IPS DF 19.7 (cell line): ENCODE measurements around the gene SYT1.
"Not testable (repeated sequence)": the region's sequence is repeated elsewhere in the genome, so short reads cannot be mapped to it uniquely, and the experiment has no call there.

Experiments
- DNase-seq: peaks from one replicate; pipeline ENCODE4 v3.0.0-alpha.2; 2013; ENCODE audit warnings: low read depth, low spot score

Gene SYT1

DNA sequence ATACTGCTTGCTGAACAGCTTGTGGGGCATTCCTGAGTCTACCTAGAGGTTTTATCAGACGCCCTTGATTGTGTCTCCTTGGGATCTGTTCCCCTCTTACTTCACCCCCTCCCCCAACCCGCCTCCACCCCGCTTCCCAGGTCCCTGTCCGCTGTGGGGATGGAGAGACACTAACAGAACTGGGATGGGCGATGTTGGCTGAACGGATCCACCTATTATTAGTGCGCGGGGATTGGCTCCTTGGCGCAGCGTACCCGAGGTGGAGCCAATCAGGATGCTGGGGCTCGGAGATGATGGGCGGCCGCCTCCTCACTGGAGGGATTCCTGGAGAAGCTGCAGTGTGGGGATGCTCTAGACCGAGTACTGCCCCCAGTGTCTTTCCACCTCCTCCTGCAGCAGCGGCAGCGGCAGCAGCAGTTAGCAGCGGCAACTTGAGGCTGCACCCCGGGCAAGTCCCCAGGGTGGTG lies at the start of gene SYT1:
TSS of gene SYT1 (plus strand) at position 372 of the 467 bp plus-strand sequence.
- peak; percentile 84 for DNase-seq

DNA sequence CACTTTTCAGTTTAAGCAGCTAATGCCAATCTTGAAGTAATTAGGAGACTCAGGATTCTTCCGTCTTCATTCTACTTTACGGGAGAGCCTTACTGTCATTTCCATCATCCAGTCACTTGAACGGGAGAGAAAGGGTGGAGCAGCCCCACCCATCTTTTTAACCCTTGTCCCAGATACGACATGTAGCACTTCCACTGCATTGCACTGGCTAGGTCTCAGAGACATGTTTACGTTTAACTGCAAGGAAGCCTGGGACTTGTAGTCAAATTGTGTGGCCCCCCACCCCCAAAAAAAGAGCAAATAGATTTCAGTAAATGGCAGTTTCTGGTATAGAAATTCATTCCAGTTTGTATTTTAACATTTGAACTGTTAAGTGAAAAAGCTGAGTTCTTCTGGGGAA lies 46.1 kb upstream of the SYT1 start:
- DNase-seq: peak; percentile 12

DNA sequence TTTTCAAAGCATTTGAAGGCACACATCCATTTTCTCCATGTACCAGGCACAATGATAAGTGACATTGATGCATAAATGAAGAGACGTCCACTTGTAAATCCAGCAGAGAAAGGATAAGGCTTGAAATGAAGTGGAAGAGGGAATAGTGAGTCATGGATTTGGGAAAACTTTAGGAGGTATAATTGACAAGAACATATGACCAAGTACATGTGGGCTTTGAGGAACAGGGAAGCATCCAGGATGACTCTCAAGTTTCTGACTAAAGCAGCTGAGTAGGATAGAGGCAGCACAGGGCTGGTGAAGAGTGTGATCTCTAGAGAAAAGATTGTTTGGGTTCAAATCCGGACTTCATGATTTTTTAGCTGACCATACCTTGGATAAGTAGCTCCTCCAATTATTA lies 43.6 kb upstream of the SYT1 start:
- DNase-seq: no peak

DNA sequence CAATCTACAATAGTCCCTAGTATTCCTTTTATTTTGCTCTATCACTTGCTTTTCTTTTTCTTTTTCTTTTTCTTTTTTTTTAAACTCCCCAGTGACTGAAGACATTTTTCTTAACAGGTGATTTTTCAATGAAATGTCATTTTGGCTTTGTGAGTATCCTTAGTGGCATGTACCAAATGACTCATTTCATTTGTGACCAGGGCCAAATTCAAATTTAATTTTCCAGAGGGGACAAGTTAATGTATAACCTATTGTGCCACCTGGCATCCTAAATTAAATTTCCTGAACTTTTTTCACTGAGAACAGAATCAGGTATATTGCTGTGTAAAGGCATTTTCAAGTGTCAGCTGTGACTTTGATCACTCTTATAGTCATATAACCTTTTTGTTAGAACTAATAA lies 39.7 kb upstream of the SYT1 start:
- DNase-seq: no peak

DNA sequence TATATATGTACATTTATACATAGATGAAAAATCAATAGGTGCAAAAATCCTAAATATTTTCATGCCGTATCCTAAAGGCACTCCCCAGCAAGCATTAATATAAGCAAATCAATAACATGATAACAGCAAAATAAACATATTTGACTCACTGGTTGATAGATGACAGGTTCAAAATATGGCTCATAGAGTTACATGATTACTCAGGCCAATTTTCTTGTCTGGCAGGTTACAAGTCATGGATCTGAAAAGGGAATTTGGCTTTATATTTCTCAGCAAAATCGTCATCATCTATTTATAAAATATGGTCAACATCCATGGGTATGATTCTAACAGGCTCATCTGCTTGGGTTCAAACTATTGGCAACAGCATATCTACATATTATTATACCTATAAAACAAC lies 34.9 kb upstream of the SYT1 start:
- no peak for DNase-seq

DNA sequence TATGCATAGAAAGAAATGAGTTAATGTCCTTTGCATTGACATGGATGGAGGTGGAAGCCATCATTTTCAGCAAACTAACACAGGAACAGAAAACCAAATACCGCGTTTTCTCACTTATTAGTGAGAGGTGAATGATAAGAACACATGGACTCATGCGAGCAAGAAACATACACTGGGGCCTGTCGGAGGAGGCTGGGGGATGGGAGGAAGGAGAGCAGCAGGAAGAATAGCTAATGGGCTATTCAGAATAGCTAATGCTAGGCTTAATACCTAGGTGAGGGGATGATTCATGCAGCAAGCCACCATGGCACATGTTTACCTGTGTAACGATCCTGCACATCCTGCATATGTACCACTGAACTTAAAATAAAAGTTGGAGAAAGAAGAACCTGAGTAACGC lies 29.1 kb upstream of the SYT1 start:
- no peak for DNase-seq

DNA sequence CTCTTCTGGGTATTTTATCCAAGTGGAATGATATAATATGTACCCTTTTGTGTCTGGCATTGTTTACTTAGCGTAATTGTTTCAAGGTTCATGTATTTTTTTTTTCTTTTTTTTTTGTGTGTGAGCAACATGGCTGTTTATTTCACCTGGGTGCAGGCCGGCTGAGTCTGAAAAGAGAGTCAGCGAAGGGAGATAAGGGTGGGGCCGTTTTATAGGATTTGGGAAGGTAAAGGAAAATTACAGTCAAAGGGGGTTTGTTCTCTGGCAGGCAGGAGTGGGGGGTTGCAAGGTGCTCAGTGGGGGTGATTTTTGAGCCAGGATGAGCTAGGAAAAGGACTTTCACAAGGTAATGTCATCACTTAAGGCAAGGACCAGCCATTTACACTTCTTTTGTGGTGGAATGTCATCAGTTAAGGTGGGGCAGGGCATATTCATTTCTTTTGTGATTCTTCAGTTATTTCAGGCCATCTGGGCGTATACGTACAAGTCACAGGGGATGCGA lies 24.0 kb upstream of the SYT1 start:
- not testable (repeated sequence) for DNase-seq

DNA sequence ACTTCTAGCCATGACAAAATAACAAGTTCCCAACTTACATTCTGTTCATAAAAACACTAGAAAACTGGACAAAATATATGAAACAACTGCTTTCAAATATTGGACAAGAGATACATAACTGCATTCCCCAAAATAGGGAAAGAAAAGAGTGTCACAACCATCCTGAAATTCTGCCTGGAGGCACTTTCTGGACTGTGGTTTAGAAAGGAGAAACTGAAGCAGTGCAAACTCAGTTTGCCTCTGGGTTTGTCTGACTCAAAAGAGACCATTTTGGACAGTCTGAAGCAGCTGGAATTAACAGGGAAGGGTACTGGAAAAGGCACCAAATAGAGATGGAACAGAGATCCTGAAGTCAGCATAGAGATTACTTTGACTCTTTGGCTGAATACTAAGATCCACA lies 11.3 kb upstream of the SYT1 start:
- no peak for DNase-seq

DNA sequence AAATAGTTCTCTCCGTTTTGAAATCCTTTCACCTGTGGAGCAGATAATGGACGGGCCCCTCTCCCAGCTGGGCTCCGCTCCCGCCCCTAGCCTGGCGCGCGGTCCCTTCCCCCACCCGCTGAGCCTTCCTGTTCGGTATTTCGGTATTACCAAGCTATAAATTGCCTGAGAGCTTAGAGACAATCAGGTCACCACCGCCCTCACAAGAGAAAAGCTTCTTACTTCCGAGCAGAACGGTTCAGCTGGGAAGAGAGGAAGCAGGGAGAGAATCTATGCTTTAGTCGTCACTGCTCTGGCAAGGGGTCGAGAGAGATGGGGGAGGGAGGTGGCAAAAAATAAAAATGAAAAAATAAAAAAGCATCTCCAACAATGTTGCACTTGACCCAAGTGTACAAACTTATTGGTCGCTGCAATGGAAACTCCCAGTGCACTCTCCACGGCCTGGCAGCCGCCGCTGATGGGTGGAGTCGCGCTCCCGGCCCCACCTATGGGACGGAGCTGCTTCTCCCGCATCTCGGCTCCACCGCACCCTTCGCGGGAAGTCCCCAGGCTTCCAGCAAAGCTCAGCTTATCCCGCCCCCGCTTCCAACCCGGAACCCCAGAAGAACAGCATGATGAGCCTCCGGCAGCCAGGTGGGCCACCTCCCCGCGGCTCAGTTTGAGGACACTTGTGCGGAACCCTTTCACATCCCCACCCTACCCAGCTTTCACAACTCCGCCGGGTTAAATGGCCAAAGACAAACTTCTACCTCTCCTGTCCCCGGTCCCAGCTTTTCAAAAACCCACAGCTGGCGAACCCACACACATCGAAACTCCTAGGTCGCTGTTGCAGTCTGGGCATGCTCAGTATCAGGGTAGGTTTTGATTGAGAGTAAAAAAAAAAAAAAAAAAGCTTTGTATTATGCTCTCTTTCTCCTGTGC lies 832 bp upstream of the SYT1 start:
- DNase-seq: peak; percentile 69

DNA sequence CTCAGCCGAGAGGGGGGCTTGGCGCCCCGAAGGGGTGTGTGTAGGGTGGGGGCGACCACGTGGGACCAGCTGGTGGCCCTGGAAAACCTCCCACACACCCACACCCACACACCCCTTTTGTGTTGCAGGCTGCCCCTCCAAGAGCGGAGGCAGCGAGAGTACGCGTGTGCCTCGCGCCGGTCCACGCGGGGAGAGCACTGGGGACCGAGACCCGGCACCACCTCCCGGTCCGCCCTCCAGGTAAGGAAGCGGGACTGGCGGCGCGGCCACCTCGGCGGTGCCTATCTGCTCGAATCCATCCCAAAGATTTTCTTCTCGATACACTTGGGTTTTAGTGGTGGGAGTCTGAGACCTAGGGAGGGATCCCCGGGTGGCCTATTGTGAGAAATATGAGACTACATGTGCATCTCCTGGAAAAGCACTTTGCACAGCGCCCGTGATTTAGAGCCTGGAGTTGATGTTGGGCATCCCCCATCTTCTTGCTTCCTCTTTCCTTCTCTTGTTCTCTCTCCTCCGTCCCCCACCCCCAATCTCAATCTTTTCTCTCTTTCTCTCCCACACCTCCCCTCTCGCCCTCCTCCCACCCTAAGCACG lies 393 bp downstream of the SYT1 start:
- DNase-seq: no peak

DNA sequence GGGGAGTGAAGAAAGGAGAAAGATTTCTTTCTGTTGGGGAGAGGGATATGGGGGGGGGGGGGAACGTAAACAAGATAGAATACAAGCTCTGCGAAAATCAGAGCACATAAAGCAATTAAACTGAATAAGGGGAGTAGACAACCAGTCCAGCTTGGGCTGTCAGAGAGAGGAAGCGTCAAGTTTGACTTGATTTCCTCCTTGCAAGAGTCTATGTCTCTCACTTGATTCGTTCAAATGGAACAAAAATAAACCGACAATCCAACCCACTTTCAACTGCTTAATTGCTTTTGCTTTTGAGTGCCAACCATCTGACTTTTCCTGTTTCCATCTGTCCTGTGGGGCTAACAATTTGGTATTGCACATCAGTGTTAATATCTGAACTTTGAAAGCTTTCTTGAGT lies 942 bp downstream of the SYT1 start:
- no peak for DNase-seq

DNA sequence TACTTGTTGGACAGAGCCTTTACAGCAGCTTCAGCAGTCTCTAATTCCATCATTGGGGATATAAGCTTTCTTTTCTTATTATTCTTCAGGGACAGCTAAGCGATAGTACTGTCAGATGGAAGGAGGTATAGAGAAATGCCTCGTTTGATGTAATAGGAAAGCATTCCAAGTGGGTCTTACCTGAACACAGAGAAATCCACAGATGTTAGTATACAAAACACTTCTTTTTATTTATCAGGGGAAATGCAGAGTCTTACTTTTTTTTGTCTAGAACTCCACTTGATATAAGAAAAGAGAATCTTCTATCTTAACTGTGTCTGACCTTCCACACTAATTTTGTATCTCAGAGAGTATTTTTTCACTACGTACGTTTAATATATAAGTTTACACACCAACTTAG lies 1.9 kb downstream of the SYT1 start:
- no peak for DNase-seq

DNA sequence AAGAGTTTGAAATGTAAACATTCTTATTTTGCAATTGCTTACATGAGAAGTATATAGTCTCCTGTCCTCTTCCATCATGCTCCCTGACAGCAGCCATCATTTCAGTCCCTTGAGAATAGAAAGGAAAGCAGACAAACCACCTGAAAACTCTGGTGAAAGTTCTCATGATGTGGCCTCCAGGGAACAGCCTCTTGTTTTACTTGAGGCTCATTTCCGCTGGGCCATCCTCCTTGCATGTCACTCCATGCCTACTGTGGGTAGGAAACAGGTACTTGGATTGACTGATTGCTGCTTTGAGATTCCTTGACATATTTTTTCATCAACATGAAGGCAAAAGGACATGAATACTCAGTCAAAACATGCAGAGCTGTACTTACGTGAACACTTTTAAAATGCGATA lies 6.0 kb downstream of the SYT1 start:
- DNase-seq: no peak

DNA sequence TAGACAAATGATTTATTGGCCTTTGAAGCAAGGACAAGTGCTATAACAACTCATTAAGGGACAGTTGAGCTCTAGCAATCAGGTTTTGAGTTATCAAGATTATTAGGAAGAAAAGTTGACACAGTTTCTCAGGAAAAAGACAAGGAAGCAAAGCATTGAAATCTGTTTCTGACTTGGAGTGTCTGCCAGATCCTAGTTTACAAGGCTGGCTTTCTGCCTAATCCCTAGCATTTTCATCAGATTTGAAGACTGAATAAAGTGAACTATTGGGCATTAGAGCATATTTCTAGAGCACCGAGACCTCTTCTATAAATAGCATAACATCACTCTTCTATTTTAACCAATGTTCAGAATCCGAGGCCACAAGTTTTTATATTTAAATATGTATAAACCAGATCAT lies 7.0 kb downstream of the SYT1 start:
- no peak for DNase-seq

DNA sequence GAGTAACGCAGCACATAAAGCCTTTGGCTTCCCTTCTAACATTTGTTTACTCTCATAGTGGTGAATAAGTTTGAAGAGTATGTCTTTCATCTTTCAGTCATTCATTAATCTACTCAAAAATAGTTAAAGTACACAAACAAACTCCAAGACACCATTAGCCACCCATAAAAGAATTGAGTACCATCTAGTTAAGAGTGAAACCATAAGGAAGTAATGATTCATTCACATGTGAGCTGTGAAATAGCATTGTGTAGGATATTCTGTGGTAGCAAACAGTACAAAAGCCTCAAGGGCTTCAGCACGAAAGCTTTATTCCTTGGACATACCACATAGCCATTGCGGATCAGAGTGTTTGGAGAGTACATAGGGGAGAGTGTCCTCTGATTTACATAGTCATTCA lies 13.9 kb downstream of the SYT1 start:
- no peak for DNase-seq

DNA sequence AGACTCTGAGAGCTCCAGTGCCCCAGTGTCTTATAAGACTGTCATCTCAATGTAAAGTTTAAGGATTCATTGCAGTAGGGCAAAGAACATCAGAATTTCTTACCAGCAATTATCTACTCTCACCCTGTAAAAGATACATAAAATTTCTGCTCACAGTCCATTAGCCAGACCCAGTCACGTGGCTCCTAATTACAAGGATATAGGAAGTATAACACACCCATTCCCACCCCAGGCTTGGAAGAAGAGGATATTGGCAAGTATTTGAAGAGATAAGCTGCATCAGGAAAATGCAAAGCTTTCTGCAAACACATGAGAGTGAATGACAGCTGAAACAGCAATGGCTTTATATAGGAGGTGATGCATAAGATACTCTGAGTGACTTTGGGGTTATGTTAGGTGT lies 14.3 kb downstream of the SYT1 start:
- DNase-seq: no peak

DNA sequence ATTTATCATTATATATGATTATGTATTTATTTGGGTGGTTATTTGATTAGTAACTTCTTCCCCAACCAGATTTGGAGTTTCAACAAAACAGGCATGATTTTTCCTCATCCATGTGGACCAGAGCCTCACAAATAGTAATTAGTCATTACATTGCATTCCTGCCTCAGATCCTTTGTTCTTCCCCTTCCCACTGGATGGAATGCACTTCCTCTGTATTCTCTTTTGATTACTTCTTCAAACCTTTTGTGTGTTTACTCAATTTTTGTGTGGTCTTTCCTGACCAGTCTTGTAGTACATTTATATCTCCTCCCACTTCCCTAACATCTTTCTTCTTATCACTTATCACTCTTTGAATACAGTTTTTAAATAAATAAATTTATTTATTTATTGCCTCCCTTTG lies 15.5 kb downstream of the SYT1 start:
- no peak for DNase-seq

DNA sequence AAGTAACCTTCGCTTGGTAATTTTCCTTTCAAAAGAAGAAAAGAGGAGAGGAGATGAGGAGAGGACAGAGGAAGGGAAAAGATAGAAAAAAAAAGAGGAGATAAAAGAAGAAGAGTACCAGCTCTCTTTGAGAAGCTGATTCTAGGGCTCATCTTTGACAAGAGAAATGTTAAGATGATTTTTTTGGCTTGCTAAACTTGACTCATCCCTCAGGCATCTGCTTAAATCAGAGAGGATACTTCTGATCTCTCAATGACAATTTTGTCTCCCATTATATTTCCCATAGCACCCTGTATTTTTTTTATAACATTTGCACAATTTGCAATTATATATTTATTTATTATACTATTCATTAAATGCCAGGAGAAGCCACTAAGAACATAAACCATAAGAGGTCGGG lies 17.1 kb downstream of the SYT1 start:
- DNase-seq: no peak

DNA sequence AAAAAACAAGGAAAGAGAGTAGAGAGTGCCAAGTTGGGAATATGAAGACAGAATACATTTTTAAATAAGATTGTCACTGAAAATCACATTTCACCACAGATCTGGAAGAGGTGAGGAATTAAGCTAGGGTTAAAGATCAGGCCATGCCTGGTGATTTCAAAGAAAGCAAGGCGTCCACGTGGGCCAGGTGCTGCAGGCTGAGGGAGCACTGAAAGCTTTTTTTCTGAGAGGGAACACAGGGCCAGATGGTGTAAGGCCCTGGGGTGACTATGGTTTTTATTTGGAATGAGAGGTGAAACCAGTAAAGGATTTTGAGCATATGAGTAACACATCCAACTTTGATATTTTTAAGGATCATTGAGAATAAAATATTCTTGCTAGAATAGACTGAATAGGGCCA lies 20.9 kb downstream of the SYT1 start:
- no peak for DNase-seq

DNA sequence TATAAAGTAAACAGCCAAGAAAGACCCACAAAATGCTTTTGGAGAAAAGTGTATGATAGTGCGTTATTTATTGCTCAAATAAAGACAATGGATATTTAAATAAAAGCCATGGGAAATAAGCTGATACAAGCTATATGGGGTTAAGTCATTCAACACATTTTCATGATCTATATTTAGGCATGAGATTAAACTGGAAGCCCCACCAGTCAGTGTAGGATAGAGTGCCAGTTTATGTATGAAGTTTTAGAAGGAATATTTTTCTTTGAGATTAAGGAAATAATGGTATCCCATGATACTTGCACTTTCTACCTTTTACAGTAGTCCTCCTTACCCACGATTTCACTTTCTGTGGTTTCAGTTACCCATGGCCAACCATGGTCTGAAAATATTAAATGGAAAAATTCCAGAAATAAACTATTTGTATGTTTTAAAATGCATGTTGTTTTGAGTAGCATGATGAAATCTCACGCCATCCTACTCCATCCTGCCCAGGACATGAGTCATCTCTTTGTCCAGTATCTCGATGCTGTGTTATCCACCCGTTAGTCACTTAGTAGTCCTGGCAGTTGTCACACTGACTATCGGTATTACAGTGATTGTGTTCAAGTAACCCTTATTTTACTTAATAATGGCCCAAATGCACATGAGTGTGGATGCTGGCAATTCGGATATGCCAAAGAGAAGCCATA lies 22.3 kb downstream of the SYT1 start:
- DNase-seq: no peak

DNA sequence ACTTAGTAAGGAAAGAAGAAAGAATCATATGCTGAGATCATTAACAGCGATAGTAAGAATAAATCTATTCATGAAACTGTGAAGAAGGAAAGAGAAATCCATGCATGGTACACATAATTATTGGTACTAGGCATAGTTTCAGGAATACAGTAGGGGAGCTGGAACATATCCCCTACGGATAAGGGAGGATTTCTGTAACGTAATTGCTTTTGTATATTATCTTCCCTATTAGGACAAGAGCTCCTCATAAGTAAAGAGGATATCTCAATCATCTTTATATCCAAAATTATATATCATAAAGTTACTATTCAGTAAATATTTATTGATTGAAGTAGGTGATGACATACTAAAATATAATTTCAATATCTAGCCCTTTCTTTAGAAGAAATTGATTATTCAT lies 22.9 kb downstream of the SYT1 start:
- DNase-seq: no peak

DNA sequence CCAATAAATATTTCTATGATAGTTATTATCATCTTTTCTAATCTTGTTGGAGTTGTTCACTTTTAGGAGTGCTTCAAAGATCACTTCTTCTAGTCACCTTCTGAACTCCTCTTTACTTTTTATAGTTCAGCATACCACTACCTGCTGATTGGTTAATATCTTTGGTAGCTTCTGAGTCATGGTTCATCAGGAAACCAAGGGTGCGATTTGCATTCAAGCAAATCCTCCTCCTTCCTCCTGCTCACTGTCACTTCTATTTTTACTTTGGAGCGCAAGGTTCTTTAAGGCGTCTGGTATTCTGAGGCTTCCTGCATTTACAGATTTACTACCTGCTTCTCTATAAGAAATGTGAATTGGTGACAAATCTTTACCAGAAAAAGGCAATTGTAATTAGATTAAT lies 24.0 kb downstream of the SYT1 start:
- DNase-seq: no peak
